CD4-positive, alpha-beta T cell treated with Interleukin-1 beta for 1 hour (primary cell): ENCODE measurements around the gene MCF2L2.
"Not testable (repeated sequence)": the region's sequence is repeated elsewhere in the genome, so short reads cannot be mapped to it uniquely, and the experiment has no call there.

Source experiments
- DNase-seq, 2 donors: peaks; one replicate each; pipeline ENCODE4 v3.0.0-alpha.2; 2020 to 2022

Gene MCF2L2

GRCh38 chr3:183428447-183429211 lies at the start of gene MCF2L2:
Gene MCF2L2, minus strand, starts transcription at chr3:183428619. Its CDS starts 642 bp downstream, at chr3:183427977.
- DNase-seq, result peak; percentile 64 to 77

DNA sequence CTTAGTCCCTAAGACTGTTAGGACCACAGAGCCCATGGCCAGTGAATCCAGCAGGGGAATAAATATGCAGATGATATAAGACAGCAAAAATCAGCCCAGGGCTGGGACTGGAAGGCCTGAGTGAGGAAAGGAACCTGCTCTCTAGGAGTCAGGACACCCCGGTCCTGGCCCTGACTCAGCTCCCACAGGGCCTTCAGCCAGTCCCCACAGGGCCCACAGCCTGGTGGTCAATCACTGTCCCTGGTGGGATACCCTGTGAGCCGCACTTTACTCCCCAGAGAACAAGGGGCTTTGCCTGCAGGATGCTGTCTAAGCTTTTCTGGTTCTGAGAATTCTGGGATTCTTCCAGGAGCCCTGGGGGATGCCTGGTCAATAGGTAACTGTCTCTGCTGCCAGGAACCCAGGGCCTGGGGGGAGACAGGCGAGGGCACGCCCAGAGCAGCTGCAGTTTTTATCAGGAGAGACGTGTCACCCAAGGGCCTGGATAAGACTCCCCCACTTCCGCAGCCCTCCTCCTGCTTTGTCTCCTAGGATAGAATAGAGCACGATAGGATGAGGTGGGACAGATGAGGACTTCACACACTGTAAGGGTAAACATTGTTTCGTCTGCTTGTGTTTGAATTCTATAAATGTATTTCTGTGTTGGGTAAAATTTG lies 49.5 kb upstream of the MCF2L2 start:
- no peak for DNase-seq

GRCh38 chr3:183475764-183476162 lies 47.3 kb upstream of the MCF2L2 start:
- not testable (repeated sequence) for DNase-seq

GRCh38 chr3:183475016-183475763 lies 46.8 kb upstream of the MCF2L2 start:
- no peak for DNase-seq

GRCh38 chr3:183473969-183474368 lies 45.5 kb upstream of the MCF2L2 start:
- DNase-seq, result no peak

- no peak for DNase-seq
These were observed 43.7 kb upstream of the MCF2L2 start for GRCh38 chr3:183472155-183472554.

DNA sequence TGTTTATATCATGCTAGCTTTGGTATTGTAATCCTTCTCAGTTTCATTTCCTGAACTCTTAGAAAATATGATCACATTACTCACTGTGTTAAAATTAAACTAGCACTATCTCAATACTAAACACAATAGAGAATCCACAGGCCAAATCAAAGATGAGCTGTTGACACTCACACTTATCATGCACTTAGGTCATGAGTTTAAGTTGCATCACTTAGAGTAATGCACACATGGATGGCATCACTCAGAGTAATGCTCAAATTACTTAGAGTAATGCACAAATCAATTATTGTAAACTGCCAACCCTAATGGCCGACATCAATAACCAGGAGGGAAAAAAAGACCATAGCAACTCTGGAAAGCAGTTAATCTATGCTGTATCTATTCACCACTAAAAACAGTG lies 40.0 kb upstream of the MCF2L2 start:
- no peak for DNase-seq

DNA sequence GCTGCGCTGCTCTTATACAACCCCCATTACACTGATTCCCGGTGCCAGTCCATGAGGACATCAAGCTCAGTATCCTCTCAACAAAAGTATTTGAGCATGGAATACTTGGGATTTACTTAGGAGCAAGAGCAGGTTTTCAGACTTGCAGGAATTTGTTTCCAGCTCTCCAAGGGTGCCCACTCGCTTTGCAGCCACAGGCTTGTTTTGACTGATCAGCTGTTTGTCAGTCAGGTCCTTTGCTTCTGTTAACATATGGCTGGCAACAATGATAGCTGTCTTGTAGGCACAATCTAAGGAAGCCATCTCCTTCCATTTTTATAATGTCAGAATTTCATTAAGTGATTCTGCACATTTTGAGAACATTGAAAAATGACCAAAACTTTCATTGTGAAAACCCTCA lies 38.2 kb upstream of the MCF2L2 start:
- no peak for DNase-seq

DNA sequence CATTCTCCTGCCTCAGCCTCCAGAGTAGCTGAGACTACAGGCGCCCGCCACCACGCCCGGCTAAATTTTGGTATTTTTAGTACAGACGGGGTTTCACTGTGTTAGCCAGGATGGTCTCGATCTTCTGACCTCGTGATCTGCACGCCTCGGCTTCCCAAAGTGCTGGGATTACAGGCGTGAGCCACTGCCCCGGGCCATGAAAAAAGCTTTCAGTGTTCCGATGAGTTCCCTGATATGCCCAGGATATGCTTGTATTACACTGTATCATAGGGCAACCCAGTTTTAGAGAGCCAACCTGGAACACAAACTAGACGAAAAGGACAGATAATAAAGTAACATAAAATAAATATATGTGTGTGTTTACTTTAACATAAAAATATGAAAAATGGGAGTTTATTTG lies 37.3 kb upstream of the MCF2L2 start:
- not testable (repeated sequence) for DNase-seq

- no peak for DNase-seq
These were observed 36.1 kb upstream of the MCF2L2 start for GRCh38 chr3:183464480-183464879.

DNA sequence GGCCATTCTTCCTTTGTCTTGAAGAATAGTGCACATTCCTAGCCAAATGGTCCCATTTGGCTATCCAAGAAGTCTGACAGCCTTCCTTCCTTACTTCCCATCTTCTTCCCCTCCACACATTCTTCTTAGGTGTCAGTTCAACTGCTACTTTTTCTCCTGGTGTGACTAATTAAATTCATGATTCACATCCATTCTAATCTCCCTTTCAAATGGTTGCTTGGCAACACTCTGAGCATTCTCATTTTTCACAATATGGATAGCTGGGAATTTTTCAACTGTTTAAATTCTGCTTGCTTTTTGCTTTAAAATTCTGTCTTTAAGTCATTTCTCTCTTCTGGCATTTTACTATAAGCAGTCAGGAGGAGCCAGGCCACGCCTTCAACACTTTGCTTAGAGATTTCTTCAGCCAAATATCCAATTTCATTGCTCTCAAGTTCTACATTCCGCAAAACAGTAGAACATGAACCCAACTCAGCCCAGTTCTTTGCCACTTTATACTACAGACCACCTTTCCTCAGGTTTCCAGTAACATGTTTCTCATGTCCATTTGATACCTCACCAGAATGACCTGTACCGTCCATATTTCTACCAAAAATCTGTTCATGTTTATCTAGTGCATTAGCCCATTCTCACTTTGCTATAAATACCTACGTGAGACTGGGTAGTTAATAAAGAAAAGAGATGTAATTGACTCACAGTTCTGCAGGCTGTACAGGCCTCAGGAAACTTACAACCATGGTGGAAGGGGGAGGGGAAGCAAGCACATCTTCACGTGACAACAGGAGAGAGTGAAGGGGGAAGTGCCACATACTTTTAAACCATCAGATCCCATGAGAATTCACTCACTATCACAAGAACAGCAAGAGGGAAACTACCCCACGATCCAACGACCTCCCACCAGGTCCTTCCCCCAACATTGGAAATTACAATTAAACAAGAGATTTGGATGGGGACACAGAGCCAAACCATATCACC lies 31.9 kb upstream of the MCF2L2 start:
- DNase-seq, result no peak

DNA sequence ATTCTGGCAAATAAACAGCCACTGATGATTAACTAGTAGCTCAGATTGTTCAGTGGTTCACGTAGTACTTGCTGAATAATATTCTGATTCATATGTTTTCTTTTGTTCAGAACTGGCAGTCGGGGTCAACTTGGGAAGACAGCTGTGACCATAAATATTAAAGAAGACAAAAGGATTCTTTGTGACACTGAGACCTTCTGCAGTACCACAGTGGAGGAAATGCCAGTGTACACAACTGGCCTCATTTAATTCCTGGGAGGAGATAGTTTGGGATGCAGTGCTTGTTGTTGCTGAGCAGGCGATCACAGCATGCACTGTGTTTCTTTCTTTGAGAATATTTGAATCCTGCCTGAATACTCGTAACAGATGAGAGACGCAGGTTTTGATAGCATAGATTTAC lies 26.7 kb upstream of the MCF2L2 start:
- DNase-seq, result no peak

DNA sequence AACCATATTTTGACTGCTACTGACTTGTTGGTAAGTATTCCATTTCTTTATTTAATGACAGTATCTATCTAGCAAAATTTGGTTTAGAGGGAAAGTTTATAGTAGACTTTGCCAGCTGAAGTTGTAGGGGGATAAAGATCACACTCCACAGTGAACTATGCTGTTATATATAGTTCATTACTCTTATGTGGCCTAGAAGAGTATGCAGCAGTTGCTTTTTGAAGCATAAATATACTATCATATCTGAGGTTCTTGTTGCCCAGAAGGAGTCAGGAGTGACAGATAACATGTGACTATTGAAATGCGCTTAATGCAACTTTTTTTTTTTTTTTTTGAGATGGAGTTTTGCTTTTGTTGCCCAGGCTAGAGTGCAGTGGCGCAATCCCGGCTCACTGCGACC lies 25.6 kb upstream of the MCF2L2 start:
- DNase-seq, result no peak

DNA sequence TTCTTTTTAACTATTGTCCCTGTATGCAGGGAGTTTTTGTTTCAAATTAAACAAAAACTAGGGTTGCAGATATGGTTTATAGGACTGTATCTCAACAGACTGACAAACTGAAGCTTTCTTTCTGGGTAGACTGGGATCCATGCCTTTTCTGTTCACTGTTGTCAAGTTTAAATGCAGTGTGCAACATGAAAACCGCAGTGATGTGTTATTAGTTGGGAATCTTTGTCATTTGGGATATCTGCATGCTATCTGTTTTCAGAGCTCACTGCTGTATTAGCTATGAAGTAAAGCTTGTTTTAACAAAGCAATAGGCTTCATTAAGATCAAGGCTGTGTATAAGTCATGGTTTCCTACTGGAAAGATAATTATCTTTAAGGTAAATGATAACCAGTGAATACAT lies 21.4 kb upstream of the MCF2L2 start:
- DNase-seq, result no peak

GRCh38 chr3:183449391-183449790 lies 21.0 kb upstream of the MCF2L2 start:
- no peak for DNase-seq

- no peak for DNase-seq
These were observed 20.1 kb upstream of the MCF2L2 start for GRCh38 chr3:183448369-183449128.

DNA sequence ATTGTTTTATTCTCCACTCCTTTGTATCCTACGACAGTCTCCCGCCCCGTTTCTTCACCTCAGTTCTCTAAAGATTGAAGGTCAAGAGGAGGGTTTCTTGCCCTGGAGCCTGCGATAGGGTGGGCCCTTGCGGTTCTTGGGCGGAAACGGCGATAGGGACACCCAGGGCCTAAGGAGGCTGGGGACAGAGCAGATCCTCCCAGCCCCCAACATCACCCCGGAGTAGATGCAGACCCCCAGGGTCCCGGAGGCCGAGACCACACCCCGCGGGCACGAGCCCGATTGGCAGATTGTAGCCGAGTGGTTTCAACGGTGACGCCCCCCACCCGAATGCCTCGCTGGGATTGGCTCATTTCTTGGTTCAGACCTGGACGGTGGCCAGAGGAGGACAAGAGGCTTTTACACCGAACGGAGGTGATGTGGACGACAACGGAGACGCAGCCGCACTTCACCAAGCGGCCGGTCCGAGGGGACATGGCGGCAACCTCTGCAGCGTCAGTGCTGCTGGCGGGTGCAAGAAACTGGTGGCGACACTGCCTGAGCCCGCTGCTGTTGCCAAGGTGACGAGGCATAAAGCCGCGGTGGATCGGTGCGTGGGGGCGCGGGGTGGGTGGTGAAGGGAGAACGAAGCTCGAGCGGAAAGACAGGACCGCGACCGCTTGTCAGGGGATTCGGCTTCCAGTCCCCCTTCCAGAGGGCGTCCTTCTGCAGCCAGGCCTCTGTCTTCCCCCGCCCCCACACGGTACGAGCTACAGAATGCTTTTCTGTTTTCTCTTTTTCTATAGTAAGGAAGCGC lies 19.0 kb upstream of the MCF2L2 start:
- DNase-seq, result peak; percentile 72 to 73

DNA sequence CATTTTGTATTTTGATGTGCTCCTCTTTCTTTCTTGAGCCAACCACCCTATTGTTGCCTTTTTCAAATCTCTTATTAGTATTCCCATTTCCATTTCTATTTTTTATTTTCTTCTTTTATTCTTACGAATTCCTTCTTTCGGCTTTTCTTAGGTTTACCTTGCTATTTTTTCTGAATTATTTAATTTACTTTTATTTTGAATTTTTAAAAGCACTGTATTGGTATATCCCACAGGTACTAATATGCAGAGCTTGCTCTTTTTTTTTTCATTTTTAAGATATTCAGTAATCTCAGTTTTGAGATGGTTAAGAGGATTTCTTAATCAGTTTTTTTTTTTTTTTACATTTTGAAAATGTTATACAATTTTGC lies 18.4 kb upstream of the MCF2L2 start:
- DNase-seq, result no peak

DNA sequence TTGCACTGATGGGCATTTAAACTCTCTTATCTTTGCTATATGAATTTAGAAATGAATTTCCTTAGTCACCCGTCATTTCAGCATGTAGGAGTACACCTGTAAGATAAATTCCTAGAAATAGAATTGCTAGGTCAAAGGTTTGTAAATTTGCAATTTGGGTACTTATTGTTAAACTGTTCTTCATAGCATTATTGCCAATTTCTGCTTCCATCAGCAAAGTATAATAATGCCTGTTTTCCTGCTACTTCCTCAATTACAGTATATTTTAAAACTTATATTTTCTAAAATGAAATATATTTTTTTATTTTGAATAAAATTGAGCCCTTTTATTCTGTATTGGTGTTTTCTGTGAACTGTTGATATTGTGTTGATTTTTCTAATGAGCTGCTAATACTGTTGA lies 16.3 kb upstream of the MCF2L2 start:
- DNase-seq, result no peak

DNA sequence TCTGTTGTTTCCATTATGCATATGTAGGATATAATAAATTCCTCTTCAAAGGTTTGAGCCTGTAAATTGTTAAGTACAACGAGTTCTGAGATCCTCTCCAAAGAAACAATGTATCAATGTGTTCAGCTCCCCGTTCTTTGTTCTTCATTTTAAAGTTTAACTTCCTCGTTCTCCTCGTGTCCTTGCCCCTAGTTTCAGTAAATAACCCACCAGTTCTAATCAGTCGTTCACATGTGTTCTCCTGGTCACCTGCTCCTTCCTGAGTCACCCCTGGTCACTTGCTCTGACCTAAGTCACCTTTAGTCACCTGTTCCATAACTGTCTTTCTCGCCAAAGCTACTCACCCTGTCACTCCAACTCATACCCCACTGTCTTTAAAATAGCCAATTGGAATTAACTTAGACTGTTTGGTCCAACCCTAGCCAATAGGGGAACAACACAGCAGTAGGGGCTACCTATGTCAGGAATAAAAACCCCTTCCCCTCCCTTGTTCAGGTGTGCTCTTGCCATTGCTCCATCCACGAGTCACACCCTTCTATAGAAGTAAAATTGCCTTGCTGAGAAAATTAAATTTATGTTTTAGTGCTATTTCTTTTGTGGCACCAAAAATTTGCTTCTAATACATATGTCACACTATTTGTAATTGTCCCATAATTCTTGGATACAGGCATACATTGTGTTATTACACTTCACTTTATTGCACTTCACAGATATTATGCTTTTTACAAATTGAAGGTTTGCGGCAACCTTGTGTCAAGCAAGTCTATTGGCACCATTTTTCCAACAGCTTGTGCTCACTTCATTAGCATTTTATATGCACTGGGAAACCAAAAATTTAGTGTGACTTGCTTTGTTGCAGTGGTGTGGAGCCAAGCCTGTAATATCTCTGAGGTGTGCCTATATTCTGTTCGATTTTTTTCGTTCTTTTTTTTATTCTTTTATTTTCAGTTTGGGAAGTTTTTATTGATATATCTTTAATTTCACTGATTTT lies 15.3 kb upstream of the MCF2L2 start:
- DNase-seq, result no peak
